Spleen (tissue), 11 donors: ENCODE data around the gene SH3RF3. TPM values are rescaled to one million over a fixed set of nuclear protein-coding genes. Genes with fewer than 3 reads are reported as not detected.
A peak's percentile ranks its signal among the peaks of the same experiment; 100 is the strongest.

Experiments
- DNase-seq: peaks from one replicate; pipeline ENCODE4 v3.0.0-alpha.2; 2020
- H3K27ac ChIP-seq, 8 donors: fragments of 200-600 bp; sonication (generic) in 7 of 8; 1 replicate in 4 of 8; 2 replicates in 4 of 8; pipeline versions ENCODE4 v1.5.0 to v1.8.0; 2016 to 2021; ENCODE audit warnings: inconsistent platforms in 4 of 8, mild to moderate bottlenecking in 4 of 8, moderate library complexity in 1 of 8
- H3K27me3 ChIP-seq, 7 donors: fragments of 200-600 bp; sonication (generic) in 6 of 7; replicated peaks in 1 of 7; 1 replicate in 4 of 7; 2 replicates in 3 of 7; pipeline versions ENCODE4 v1.5.0 to v1.8.0; 2016 to 2021; ENCODE audit warnings: inconsistent platforms in 3 of 7, mild to moderate bottlenecking in 1 of 7
- H3K36me3 ChIP-seq, 6 donors: fragments of 200-600 bp; sonication (generic) in 5 of 6; 1 replicate in 4 of 6; 2 replicates in 2 of 6; pipeline versions ENCODE4 v1.5.0 to v1.8.0; 2016 to 2021; ENCODE audit warnings: inconsistent platforms in 2 of 6
- H3K4me1 ChIP-seq, 6 donors: fragments of 200-600 bp; sonication (generic) in 5 of 6; 1 replicate in 3 of 6; 2 replicates in 3 of 6; pipeline versions ENCODE4 v1.5.0 to v1.8.0; 2016 to 2021; ENCODE audit warnings: inconsistent platforms in 3 of 6
- H3K4me3 ChIP-seq, 8 donors: fragments of 200-600 bp; sonication (generic) in 7 of 8; 1 replicate in 4 of 8; 2 replicates in 4 of 8; pipeline versions ENCODE4 v1.5.0 to v1.8.0; 2016 to 2021; ENCODE audit warnings: inconsistent platforms in 4 of 8, mild to moderate bottlenecking in 4 of 8, moderate library complexity in 2 of 8
- H3K9me3 ChIP-seq, 8 donors: fragments of 200-600 bp; sonication (generic) in 7 of 8; 1 replicate in 4 of 8; 2 replicates in 4 of 8; pipeline versions ENCODE4 v1.5.0 to v1.8.0; 2016 to 2021; ENCODE audit warnings: inconsistent platforms in 4 of 8
- POLR2A ChIP-seq, 3 donors: fragments of 450-650 bp; IDR thresholded peaks; one replicate each; pipeline ENCODE4 v1.5.1; 2017; ENCODE audit warnings: antibody characterized with exemption in 3 of 3, mild to moderate bottlenecking in 1 of 3
- POLR2AphosphoS5 ChIP-seq, 3 donors: sonication (generic); formaldehyde crosslinking; IDR thresholded peaks; one replicate each; pipeline ENCODE4 v1.5.1; 2017; ENCODE audit warnings: antibody characterized with exemption in 3 of 3
- WGBS, 5 donors: extraction: QIAGEN DNeasy Blood & Tissue Kit in 3 of 5; methylation state at CpG; one replicate each; pipeline versions ENCODE4 v1.1.5 to v1.1.7; 2013 to 2018; 5-methylcytosine and 5-hydroxymethylcytosine counted together
- intact Hi-C: fragments of 100-400 bp; cut with DNase I; formaldehyde crosslinking; loops from one replicate; pipeline ENCODE4 v1.15.0; 2023; ENCODE audit warnings: low total_unique reads
- polyA plus RNA-seq, 3 donors: library from polyadenylated mRNA; stranded (reverse); fragments of 200-250 nt; gene quantifications; one replicate each; pipeline ENCODE4 v1.2.1, GENCODE V29; 2013
- total RNA-seq, 7 donors: library from RNA; depleted of rRNA in 3 of 7; stranded (reverse); fragments of >200 nt in 3 of 7; fragmentation: NEBNext Ultra II Directional in 4 of 7; extraction: Animal tissue kit (Norgen Biotek cat#: 25700) in 4 of 7; gene quantifications; one replicate each; pipeline versions ENCODE4 v1.1.0 to v1.2.1, GENCODE V29; 2016 to 2021
- TF ChIP-seq, protein P1 (sequence below), 11 experiments: fragments of 200-600 bp in 7 of 11; fragments of 450-650 bp in 4 of 11; sonication (generic) in 4 of 11; IDR thresholded peaks in 8 of 11; conservative IDR thresholded peaks in 3 of 11; 1 replicate in 7 of 11; 2 replicates in 4 of 11; pipeline versions ENCODE4 v1.4.0 to v1.8.0; 2016 to 2021; ENCODE audit warnings: antibody characterized with exemption in 11 of 11, inconsistent platforms in 4 of 11, mild to moderate bottlenecking in 1 of 11
- donor health status: healthy with polysubstance abuse.
- donor health status: DM: no; HTN: no; CAD: no; lungs with moderate emphysema.
- donor health status: DM: no; HTN: no; CAD: no.
- donor health status: Bipolar disorder and iron deficiency.
- donor health status: healthy.
- donor health status: DM: no; HTN: no; CAD: no.
- donor health status: DM: yes; HTN: yes; CAD: no.

Gene SH3RF3
- total and polyA plus RNA-seq, 10 donors, result 1.3 to 7.6 (median 4.7) TPM

DNA sequence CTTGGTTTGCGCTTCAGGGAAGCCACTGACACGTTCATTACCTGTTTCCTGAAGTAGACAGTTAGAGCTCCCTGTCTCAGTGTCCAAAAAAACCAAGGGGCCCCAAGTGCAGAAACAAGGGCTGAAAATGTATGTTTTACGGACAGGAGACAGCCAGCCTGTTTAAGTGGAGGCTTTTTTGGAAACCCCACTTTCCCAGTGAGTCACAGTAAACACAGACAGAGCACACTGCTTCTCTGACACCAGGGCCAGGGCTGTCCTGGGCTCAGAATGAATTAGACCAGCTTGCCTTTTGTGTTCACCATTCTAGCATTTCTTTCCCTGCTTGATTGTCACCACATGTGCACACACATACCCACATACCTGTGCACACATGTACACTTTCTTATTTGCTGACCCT, 128.6 kb downstream of the SH3RF3 start:
- WGBS, 5 donors, result 64 to 79% (median 69%) methylated on average over 3 of the region's 3 CpGs

DNA sequence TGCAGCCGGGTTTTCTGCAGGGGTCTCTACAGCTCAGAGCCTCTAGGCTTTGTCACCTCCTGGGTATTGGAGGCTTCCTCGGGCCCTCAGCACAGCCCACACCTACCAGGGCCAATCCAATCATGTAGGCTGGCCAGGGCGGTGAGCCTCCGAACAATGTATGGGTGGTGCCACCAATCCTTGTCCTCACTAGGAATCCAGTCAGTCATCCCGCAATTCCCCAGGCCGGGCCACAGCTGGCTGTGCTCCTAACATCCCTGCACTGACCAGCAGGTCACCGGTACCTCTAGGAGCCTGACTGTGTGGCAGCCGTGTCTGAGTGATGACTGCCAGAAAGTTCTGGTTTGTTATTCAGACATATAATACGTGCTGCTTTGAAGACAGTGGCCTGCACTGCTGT, 129.4 kb downstream of the SH3RF3 start:
- 68 to 89% (median 86%) methylated on average over 3 to 9 of the region's 9 CpGs for WGBS, 5 donors
- TF ChIP-seq POLR2A (IDR thresholded peaks at IDR 0.05), result no peak
- no peak for TF ChIP-seq POLR2AphosphoS5 (IDR thresholded peaks at IDR 0.05)
- DNase-seq, result peak; percentile 66
- no peak overlapping the region for H3K4me3 ChIP-seq
- H3K36me3 ChIP-seq, result no peaks in the 10 kb centered on the region
- no peak overlapping the region for H3K27ac ChIP-seq
- peaks cover 23 to 60% (median 33%) of the 10 kb centered on the region in 6 donors for H3K4me1 ChIP-seq
- intact Hi-C loops, result no loop called here
- H3K27me3 ChIP-seq, result no peaks in the 10 kb centered on the region
- no peaks in the 10 kb centered on the region for H3K9me3 ChIP-seq

More for the DNA sequence above, 128.6 kb downstream of the SH3RF3 start:
- Histone ChIP-seq H3K4me1 (peaks cover 23 to 63% (median 33%) of the 10 kb centered on the region in 6 donors), H3K4me3 (no peak overlapping the region), H3K36me3 (no peaks in the 10 kb centered on the region), H3K27me3 (no peaks in the 10 kb centered on the region), H3K9me3 (no peaks in the 10 kb centered on the region), H3K27ac (no peak overlapping the region)
- intact Hi-C loops, result no loop called here
- DNase-seq, result no peak
- TF ChIP-seq, protein P1, sequence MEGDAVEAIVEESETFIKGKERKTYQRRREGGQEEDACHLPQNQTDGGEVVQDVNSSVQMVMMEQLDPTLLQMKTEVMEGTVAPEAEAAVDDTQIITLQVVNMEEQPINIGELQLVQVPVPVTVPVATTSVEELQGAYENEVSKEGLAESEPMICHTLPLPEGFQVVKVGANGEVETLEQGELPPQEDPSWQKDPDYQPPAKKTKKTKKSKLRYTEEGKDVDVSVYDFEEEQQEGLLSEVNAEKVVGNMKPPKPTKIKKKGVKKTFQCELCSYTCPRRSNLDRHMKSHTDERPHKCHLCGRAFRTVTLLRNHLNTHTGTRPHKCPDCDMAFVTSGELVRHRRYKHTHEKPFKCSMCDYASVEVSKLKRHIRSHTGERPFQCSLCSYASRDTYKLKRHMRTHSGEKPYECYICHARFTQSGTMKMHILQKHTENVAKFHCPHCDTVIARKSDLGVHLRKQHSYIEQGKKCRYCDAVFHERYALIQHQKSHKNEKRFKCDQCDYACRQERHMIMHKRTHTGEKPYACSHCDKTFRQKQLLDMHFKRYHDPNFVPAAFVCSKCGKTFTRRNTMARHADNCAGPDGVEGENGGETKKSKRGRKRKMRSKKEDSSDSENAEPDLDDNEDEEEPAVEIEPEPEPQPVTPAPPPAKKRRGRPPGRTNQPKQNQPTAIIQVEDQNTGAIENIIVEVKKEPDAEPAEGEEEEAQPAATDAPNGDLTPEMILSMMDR (IDR thresholded peaks at IDR 0.05 in 8 of 11, conservative IDR thresholded peaks at IDR 0.05 in 3 of 11), result no peak
- TF ChIP-seq POLR2AphosphoS5 (IDR thresholded peaks at IDR 0.05) (no peak), POLR2A (IDR thresholded peaks at IDR 0.05) (no peak)

DNA sequence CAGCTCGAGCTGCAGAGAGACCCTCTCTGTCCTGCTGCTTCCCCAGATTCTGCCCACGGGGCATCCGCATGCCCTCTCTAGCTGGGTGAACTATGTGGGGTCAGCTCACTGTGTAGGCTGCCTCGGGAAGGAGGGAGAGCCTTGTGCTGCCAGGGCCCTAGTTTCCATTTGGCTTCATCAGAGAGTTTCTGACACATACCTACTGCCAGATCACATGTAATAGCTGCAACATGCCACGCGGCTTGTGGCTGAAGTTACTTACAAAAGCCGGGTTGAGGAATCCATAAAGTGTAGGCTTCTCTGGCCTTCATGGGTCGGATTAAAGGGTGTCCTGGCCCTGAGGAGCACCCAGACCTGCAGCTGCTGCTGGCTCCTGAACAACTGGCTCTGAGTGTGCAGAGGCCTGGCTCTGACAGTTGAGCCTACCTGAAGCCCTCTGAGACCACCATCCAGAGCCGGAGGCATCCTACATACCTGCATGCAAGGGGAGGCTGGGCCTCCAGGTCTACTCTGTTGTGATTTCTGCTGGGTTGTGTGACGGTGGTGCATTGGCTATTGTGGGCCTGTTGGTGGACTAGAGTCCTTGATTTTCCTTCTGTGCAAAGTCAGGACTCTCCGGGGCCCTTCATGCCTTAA, 130.0 kb downstream of the SH3RF3 start:
- no peaks in the 10 kb centered on the region for H3K9me3 ChIP-seq
- peaks cover 23 to 53% (median 32%) of the 10 kb centered on the region in 6 donors for H3K4me1 ChIP-seq
- H3K27me3 ChIP-seq, result no peaks in the 10 kb centered on the region
- TF ChIP-seq POLR2AphosphoS5 (IDR thresholded peaks at IDR 0.05) (no peak), POLR2A (IDR thresholded peaks at IDR 0.05) (no peak)
- TF ChIP-seq, protein P1 (IDR thresholded peaks at IDR 0.05 in 8 of 11, conservative IDR thresholded peaks at IDR 0.05 in 3 of 11), result no peak
- H3K27ac ChIP-seq, result no peak overlapping the region
- WGBS, 5 donors, result 84 to 96% (median 92%) methylated on average over 11 of the region's 11 CpGs
- H3K4me3 ChIP-seq, result no peak overlapping the region
- intact Hi-C loops, result no loop called here
- peak; percentile 54 for DNase-seq
- H3K36me3 ChIP-seq, result no peaks in the 10 kb centered on the region

DNA sequence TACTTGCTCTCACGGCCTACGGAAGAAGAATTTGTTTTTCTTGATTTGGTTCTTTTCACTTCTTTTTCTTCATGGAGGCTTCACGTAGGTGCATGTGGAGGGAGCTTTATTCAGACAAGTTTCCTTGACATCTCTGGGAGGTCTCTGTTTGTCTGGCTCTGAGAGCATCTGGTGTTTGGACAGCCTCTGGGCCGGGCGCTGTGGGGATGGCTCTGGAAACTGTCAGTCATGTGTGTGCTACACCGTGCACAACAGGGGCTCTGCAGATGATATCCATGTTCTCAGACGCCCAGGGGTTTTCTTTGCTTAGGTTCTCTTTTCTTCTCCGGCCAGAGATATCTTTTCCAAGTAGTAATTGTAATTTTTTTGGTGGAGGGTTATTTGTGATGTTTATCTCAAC, 130.7 kb downstream of the SH3RF3 start:
- Histone ChIP-seq H3K27ac (no peak overlapping the region), H3K4me1 (peaks cover 22 to 50% (median 30%) of the 10 kb centered on the region in 6 donors), H3K27me3 (no peaks in the 10 kb centered on the region), H3K36me3 (no peaks in the 10 kb centered on the region), H3K9me3 (no peaks in the 10 kb centered on the region), H3K4me3 (no peak overlapping the region)
- TF ChIP-seq POLR2AphosphoS5 (IDR thresholded peaks at IDR 0.05) (no peak), POLR2A (IDR thresholded peaks at IDR 0.05) (no peak)
- TF ChIP-seq, protein P1 (IDR thresholded peaks at IDR 0.05 in 8 of 11, conservative IDR thresholded peaks at IDR 0.05 in 3 of 11), result no peak
- WGBS, 5 donors, result 85 to 95% (median 91%) methylated on average over 8 of the region's 8 CpGs
- peak; percentile 51 for DNase-seq
- intact Hi-C loops, result no loop called here
